H9 (cell line): ENCODE results near the gene KCND2. TPM values are rescaled to one million over a fixed set of nuclear protein-coding genes. Genes with fewer than 3 reads are reported as not detected.

Source experiments
- DNase-seq: peaks from one replicate; pipeline ENCODE4 v3.0.0-alpha.2; 2017
- H2AFZ ChIP-seq: one replicate; pipeline ENCODE4 v1.6.1; 2013; ENCODE audit warnings: mild to moderate bottlenecking, low read length, control low read depth, moderate library complexity
- H2AK5ac ChIP-seq: 2 replicates; pipeline ENCODE4 v1.6.1; 2013; ENCODE audit warnings: low read length, control low read depth, mixed read lengths; ENCODE audit not compliant: insufficient read length
- H2BK120ac ChIP-seq: one replicate; pipeline ENCODE4 v1.6.1; 2013; ENCODE audit warnings: low read depth, mild to moderate bottlenecking, low read length, control low read depth, inconsistent platforms; ENCODE audit not compliant: poor library complexity, severe bottlenecking
- H2BK12ac ChIP-seq: 2 replicates; pipeline ENCODE4 v1.6.1; 2013; ENCODE audit warnings: low read length, control low read depth, mixed read lengths, low read depth; ENCODE audit not compliant: insufficient read length
- H2BK15ac ChIP-seq: 2 replicates; pipeline ENCODE4 v1.6.1; 2013; ENCODE audit warnings: low read depth, low read length, control low read depth
- H2BK20ac ChIP-seq: one replicate; pipeline ENCODE4 v1.6.1; 2013; ENCODE audit warnings: low read depth, mild to moderate bottlenecking, low read length, control low read depth, inconsistent platforms; ENCODE audit not compliant: poor library complexity, severe bottlenecking
- H2BK5ac ChIP-seq: 2 replicates; pipeline ENCODE4 v1.6.1; 2013; ENCODE audit warnings: low read length, control low read depth, mixed read lengths; ENCODE audit not compliant: insufficient read length
- H3K14ac ChIP-seq: 2 replicates; pipeline ENCODE4 v1.6.1; 2013; ENCODE audit warnings: low read length, control low read depth; ENCODE audit not compliant: insufficient read depth
- H3K18ac ChIP-seq: 2 replicates; pipeline ENCODE4 v1.6.1; 2013; ENCODE audit warnings: low read depth, mild to moderate bottlenecking, mixed read lengths, low read length, control low read depth; ENCODE audit not compliant: insufficient read length
- H3K23ac ChIP-seq: 2 replicates; pipeline ENCODE4 v1.6.1; 2013; ENCODE audit warnings: low read length, control low read depth, mixed read lengths, low read depth; ENCODE audit not compliant: insufficient read length
- H3K23me2 ChIP-seq: 2 replicates; pipeline ENCODE4 v1.6.1; 2013; ENCODE audit warnings: low read depth, mild to moderate bottlenecking, mixed read lengths, low read length, control low read depth; ENCODE audit not compliant: insufficient read length, poor library complexity, severe bottlenecking
- H3K27ac ChIP-seq: 2 replicates; pipeline ENCODE4 v1.5.1; 2013; ENCODE audit warnings: low read length, control low read depth, mixed read lengths, low read depth; ENCODE audit not compliant: insufficient read length
- H3K27me3 ChIP-seq: 2 replicates; pipeline ENCODE4 v1.6.1; 2013; ENCODE audit warnings: low read length, control low read depth, inconsistent platforms; ENCODE audit not compliant: insufficient read depth
- H3K4ac ChIP-seq: 2 replicates; pipeline ENCODE4 v1.6.1; 2013; ENCODE audit warnings: low read depth, mild to moderate bottlenecking, control low read depth, inconsistent platforms, low read length, moderate library complexity
- H3K4me1 ChIP-seq: 2 replicates; pipeline ENCODE4 v1.6.1; 2013; ENCODE audit warnings: low read length, control low read depth, inconsistent platforms; ENCODE audit not compliant: insufficient read depth
- H3K4me2 ChIP-seq: 2 replicates; pipeline ENCODE4 v1.6.1; 2013; ENCODE audit warnings: low read length, control low read depth, mixed read lengths; ENCODE audit not compliant: insufficient read length, insufficient read depth
- H3K56ac ChIP-seq: 2 replicates; pipeline ENCODE4 v1.6.1; 2013; ENCODE audit warnings: low read depth, mild to moderate bottlenecking, mixed read lengths, low read length, control low read depth; ENCODE audit not compliant: insufficient read length
- H3K79me1 ChIP-seq: 2 replicates; pipeline ENCODE4 v1.6.1; 2013; ENCODE audit warnings: low read depth, mild to moderate bottlenecking, moderate library complexity, low read length, control low read depth, inconsistent platforms; ENCODE audit not compliant: insufficient read depth, poor library complexity, severe bottlenecking
- H3K79me2 ChIP-seq: 2 replicates; pipeline ENCODE4 v1.6.1; 2013; ENCODE audit warnings: low read length, control low read depth, inconsistent platforms; ENCODE audit not compliant: insufficient read depth
- H3K9ac ChIP-seq: 2 replicates; pipeline ENCODE4 v1.6.1; 2013; ENCODE audit warnings: low read length, control low read depth, mixed read lengths; ENCODE audit not compliant: insufficient read length; ENCODE audit errors: extremely low read depth
- H3K9me3 ChIP-seq: one replicate; pipeline ENCODE4 v1.6.1; 2013; ENCODE audit warnings: low read depth, low read length, inconsistent platforms; ENCODE audit not compliant: control insufficient read depth
- H3T11ph ChIP-seq: one replicate; pipeline ENCODE4 v1.6.1; 2013; ENCODE audit warnings: mild to moderate bottlenecking, low read length, control low read depth, inconsistent platforms
- H4K20me1 ChIP-seq: one replicate; pipeline ENCODE4 v1.6.1; 2013; ENCODE audit not compliant: control insufficient read depth, insufficient read length, insufficient read depth
- H4K5ac ChIP-seq: 2 replicates; pipeline ENCODE4 v1.6.1; 2013; ENCODE audit warnings: low read depth, mild to moderate bottlenecking, mixed read lengths, low read length, control low read depth; ENCODE audit not compliant: insufficient read length
- H4K8ac ChIP-seq: replicated peaks from 2 replicates; pipeline ENCODE4 v1.6.1; 2013; ENCODE audit warnings: low read length, control low read depth, mixed read lengths, low read depth; ENCODE audit not compliant: insufficient read length
- H4K91ac ChIP-seq: 2 replicates; pipeline ENCODE4 v1.6.1; 2013; ENCODE audit warnings: low read depth, mild to moderate bottlenecking, moderate library complexity, mixed read lengths, low read length, control low read depth; ENCODE audit not compliant: insufficient read length
- H3K27ac Mint-ChIP-seq, 3 experiments: 2 replicates in 2 of 3; 3 replicates in 1 of 3; pipeline ENCODE4 v1.8.0; 2020 to 2021; ENCODE audit warnings: mixed read lengths in 3 of 3, mild to moderate bottlenecking in 1 of 3, moderate library complexity in 1 of 3
- H3K27me3 Mint-ChIP-seq: 2 replicates; pipeline ENCODE4 v1.8.0; 2021; ENCODE audit warnings: low read depth, mild to moderate bottlenecking, moderate library complexity, mixed read lengths
- H3K36me3 Mint-ChIP-seq, 3 experiments: 2 replicates in 2 of 3; 3 replicates in 1 of 3; pipeline ENCODE4 v1.8.0; 2020 to 2021; ENCODE audit warnings: low read depth in 3 of 3, mixed read lengths in 3 of 3; ENCODE audit not compliant: insufficient read depth in 1 of 3
- H3K4me1 Mint-ChIP-seq, 2 experiments: 2 replicates each; pipeline ENCODE4 v1.8.0; 2020; ENCODE audit warnings: mixed read lengths in 2 of 2
- H3K4me3 Mint-ChIP-seq, 2 experiments: 2 replicates in 1 of 2; 3 replicates in 1 of 2; pipeline ENCODE4 v1.8.0; 2020 to 2021; ENCODE audit warnings: mild to moderate bottlenecking in 2 of 2, mixed read lengths in 2 of 2, moderate library complexity in 1 of 2
- H3K9me3 Mint-ChIP-seq, 2 experiments: 2 replicates in 1 of 2; 3 replicates in 1 of 2; pipeline ENCODE4 v1.8.0; 2020; ENCODE audit warnings: mild to moderate bottlenecking in 2 of 2, mixed read lengths in 2 of 2, moderate library complexity in 1 of 2
- total RNA-seq: library from RNA; stranded (reverse); gene quantifications from 2 replicates; pipeline ENCODE4 v1.2.1, GENCODE V29; 2021
- TF ChIP-seq, protein P1 (sequence below): fragments of 200-600 bp; sonication (generic); conservative IDR thresholded peaks from 3 replicates; pipeline ENCODE4 v1.8.0; 2021; ENCODE audit warnings: antibody characterized with exemption, mild to moderate bottlenecking

Gene KCND2
- total RNA-seq, 1 experiment from 2014 or later: 6.4 TPM

DNA sequence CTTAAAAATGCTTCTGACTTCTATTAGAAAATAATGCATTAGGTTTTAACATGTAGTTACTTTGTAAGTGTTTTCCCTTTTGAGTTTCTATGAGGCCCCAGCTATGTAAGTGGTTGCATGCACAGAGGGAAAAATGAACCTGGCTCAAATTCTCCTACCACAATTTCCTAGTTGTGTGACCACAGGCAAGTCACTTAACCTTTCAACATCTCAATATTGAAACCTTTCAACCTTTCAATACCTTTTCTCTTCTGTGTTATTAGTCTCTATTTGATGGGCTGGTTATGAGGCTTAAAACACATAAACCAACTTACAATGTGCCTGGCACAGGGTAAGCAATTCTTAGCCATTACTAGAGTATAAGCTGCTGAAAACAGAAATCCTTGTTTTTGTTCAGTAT lies 203.0 kb downstream of the KCND2 start:
- Mint-ChIP-seq H3K4me1 (peaks cover 23 to 27% of the 10 kb centered on the region in 2 experiments), H3K9me3 (peaks cover 0 to 3% of the 10 kb centered on the region in 2 experiments; a peak in 1 of 5 replicates), H3K27me3 (no peaks in the 10 kb centered on the region), H3K36me3 (peaks cover 6 to 7% (median 6%) of the 10 kb centered on the region in 3 experiments; a peak in 4 of 7 replicates), H3K27ac (no peak overlapping the region; a peak in 1 of 7 replicates), H3K4me3 (no peak overlapping the region)
- Histone ChIP-seq H3K4me2 (no peak overlapping the region), H3K4me1 (no peaks in the 10 kb centered on the region; the same call in 1 of the 2 replicates), H3K4ac (no peak overlapping the region), H2BK12ac (no peak overlapping the region), H3K79me2 (no peaks in the 10 kb centered on the region), H2BK20ac (no peak overlapping the region), H2AK5ac (no peak overlapping the region), H3T11ph (no peak overlapping the region), H3K23me2 (no peaks in the 10 kb centered on the region), H3K27me3 (no peaks in the 10 kb centered on the region), H4K91ac (no peak overlapping the region), H4K20me1 (no peaks in the 10 kb centered on the region), H2BK5ac (no peak overlapping the region), H2AFZ (no peak overlapping the region), H3K27ac (no peak overlapping the region), H4K8ac (no peak overlapping the region), H3K9me3 (no peaks in the 10 kb centered on the region), H3K23ac (no peak overlapping the region), H4K5ac (no peak overlapping the region), H3K56ac (no peak overlapping the region), H3K79me1 (no peaks in the 10 kb centered on the region), H3K18ac (no peak overlapping the region), H2BK120ac (no peak overlapping the region), H3K14ac (no peak overlapping the region), H3K9ac (no peak overlapping the region), H2BK15ac (no peak overlapping the region)
- DNase-seq: no peak
- TF ChIP-seq, protein P1, sequence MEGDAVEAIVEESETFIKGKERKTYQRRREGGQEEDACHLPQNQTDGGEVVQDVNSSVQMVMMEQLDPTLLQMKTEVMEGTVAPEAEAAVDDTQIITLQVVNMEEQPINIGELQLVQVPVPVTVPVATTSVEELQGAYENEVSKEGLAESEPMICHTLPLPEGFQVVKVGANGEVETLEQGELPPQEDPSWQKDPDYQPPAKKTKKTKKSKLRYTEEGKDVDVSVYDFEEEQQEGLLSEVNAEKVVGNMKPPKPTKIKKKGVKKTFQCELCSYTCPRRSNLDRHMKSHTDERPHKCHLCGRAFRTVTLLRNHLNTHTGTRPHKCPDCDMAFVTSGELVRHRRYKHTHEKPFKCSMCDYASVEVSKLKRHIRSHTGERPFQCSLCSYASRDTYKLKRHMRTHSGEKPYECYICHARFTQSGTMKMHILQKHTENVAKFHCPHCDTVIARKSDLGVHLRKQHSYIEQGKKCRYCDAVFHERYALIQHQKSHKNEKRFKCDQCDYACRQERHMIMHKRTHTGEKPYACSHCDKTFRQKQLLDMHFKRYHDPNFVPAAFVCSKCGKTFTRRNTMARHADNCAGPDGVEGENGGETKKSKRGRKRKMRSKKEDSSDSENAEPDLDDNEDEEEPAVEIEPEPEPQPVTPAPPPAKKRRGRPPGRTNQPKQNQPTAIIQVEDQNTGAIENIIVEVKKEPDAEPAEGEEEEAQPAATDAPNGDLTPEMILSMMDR: no peak
